ENCODE data around the gene MRPL46. TPM values are rescaled to one million over a fixed set of nuclear protein-coding genes. Genes with fewer than 3 reads are reported as not detected.

Gene MRPL46
- total and polyA plus RNA-seq, 2 of the 13 experiments (the other 11 are each of a cell fraction or from before 2014, with no cell fraction given), result 62.9 to 79.2 TPM

DNA sequence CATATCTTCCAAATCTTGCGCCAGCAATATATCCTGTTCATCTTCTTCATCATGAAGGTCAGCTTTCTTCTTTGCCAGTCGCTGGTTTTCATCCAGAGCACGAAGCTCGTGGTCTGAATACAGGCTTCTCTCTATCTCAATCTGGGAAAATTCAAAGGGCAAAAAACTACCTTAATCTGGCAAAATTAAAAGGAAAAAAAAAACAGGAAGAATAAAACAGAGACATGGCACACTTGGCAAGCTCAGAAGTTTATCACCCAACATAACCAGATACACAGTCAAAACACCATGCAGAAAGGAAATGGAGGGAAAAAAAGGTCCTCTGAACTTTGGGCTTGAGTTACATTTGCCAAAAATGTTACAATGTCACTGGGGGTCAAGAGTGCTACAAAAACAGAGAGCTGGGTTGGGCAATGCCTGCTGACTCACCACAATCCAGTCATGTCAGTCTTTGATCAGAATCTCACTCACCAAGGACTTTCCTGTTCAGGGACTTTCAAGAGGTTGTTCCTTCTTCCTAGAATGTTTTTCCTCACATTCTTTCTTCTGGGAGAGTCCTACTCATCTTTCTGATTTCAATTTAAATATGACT is 1.5 kb downstream of the MRPL46 start (continued):
- TF ChIP-seq SAFB2 (CRISPR knock-in tag; IDR thresholded peaks at IDR 0.05; ENCODE audit: borderline replicate concordance, low read depth), result no peak
- TF ChIP-seq ZNF530 (CRISPR knock-in tag; IDR thresholded peaks at IDR 0.05; ENCODE audit: low read depth), result no peak
- peak; percentile 50; the same call in 1 of the 2 replicates for TF ChIP-seq ZNF564 (CRISPR knock-in tag; IDR thresholded peaks at IDR 0.05)
- peak; percentile 8; the same call in 1 of the 2 replicates for TF ChIP-seq ZFP36L1 (CRISPR knock-in tag; IDR thresholded peaks at IDR 0.05)
- TF ChIP-seq THAP11 (CRISPR knock-in tag; IDR thresholded peaks at IDR 0.05), result peak; percentile 69
- TF ChIP-seq POGZ (CRISPR knock-in tag; IDR thresholded peaks at IDR 0.05), result peak; percentile 54; the same call in 1 of the 2 replicates
- no peak for TF ChIP-seq YY1 (IDR thresholded peaks at IDR 0.05; ENCODE audit: insufficient read depth, insufficient replicate concordance, low read depth, low read length)
- TF ChIP-seq, protein P1, sequence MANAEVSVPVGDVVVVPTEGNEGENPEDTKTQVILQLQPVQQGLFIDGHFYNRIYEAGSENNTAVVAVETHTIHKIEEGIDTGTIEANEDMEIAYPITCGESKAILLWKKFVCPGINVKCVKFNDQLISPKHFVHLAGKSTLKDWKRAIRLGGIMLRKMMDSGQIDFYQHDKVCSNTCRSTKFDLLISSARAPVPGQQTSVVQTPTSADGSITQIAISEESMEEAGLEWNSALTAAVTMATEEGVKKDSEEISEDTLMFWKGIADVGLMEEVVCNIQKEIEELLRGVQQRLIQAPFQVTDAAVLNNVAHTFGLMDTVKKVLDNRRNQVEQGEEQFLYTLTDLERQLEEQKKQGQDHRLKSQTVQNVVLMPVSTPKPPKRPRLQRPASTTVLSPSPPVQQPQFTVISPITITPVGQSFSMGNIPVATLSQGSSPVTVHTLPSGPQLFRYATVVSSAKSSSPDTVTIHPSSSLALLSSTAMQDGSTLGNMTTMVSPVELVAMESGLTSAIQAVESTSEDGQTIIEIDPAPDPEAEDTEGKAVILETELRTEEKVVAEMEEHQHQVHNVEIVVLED (CRISPR knock-in tag; IDR thresholded peaks at IDR 0.05; ENCODE audit: borderline replicate concordance), result peak; percentile 25; the same call in 1 of the 2 replicates
- TF ChIP-seq KLF6 (CRISPR knock-in tag; IDR thresholded peaks at IDR 0.05), result peak; percentile 26; the same call in 1 of the 2 replicates
- TF ChIP-seq, protein P2, sequence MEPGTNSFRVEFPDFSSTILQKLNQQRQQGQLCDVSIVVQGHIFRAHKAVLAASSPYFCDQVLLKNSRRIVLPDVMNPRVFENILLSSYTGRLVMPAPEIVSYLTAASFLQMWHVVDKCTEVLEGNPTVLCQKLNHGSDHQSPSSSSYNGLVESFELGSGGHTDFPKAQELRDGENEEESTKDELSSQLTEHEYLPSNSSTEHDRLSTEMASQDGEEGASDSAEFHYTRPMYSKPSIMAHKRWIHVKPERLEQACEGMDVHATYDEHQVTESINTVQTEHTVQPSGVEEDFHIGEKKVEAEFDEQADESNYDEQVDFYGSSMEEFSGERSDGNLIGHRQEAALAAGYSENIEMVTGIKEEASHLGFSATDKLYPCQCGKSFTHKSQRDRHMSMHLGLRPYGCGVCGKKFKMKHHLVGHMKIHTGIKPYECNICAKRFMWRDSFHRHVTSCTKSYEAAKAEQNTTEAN (CRISPR knock-in tag; conservative IDR thresholded peaks at IDR 0.05), result peak; percentile 57; the same call in 1 of the 2 replicates
- TF ChIP-seq POLR2A (IDR thresholded peaks at IDR 0.05; ENCODE audit: insufficient read depth in 1 of 2, low read depth in 2 of 2, low read length in 2 of 2), result peak in 1 of 2 experiments; percentile 39; a peak in 1 of 4 replicates
- TF ChIP-seq, protein P3, sequence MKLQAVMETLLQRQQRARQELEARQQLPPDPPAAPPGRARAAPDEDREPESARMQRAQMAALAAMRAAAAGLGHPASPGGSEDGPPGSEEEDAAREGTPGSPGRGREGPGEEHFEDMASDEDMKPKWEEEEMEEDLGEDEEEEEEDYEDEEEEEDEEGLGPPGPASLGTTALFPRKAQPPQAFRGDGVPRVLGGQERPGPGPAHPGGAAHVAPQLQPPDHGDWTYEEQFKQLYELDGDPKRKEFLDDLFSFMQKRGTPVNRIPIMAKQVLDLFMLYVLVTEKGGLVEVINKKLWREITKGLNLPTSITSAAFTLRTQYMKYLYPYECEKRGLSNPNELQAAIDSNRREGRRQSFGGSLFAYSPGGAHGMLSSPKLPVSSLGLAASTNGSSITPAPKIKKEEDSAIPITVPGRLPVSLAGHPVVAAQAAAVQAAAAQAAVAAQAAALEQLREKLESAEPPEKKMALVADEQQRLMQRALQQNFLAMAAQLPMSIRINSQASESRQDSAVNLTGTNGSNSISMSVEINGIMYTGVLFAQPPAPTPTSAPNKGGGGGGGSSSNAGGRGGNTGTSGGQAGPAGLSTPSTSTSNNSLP (IDR thresholded peaks at IDR 0.05; ENCODE audit: low read depth, low read length), result peak; percentile 44
- TF ChIP-seq, protein P4, sequence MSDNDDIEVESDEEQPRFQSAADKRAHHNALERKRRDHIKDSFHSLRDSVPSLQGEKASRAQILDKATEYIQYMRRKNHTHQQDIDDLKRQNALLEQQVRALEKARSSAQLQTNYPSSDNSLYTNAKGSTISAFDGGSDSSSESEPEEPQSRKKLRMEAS (IDR thresholded peaks at IDR 0.05), result peak; percentile 82
- TF ChIP-seq CREB1 (IDR thresholded peaks at IDR 0.05), result no peak
- TF ChIP-seq CREB1 (CRISPR knock-in tag; IDR thresholded peaks at IDR 0.05), result peak; percentile 56
